SIG-M5 treated with dmso at 0.1 percent for 504 hours (cell line): ENCODE results near the gene CAPS.

Source experiments
- DNase-seq: peaks from one replicate; lab custom pipeline; 2025; ENCODE audit not compliant: unreplicated experiment; lab: John Stamatoyannopoulos, UW

Gene CAPS

GRCh38 chr19:5933391-5934068 lies 19.5 kb downstream of the CAPS start:
- DNase-seq: no peak

DNA sequence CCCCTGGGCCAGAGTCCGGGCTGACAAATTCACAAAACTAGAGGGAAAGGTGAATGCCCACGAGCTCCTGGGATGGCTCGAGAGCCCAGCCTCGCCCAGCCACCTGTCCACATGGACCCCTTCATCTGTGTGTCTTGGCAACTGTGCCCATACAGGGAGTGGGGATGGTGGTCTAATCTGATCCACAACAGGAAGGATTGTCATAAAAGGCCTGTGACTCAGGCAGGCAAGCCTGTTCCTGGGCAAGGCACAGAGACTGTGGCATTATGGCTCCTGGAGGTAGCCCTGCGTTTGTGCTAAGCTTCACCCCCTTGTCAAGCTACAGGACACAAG lies 20.0 kb downstream of the CAPS start:
- DNase-seq: no peak

DNA sequence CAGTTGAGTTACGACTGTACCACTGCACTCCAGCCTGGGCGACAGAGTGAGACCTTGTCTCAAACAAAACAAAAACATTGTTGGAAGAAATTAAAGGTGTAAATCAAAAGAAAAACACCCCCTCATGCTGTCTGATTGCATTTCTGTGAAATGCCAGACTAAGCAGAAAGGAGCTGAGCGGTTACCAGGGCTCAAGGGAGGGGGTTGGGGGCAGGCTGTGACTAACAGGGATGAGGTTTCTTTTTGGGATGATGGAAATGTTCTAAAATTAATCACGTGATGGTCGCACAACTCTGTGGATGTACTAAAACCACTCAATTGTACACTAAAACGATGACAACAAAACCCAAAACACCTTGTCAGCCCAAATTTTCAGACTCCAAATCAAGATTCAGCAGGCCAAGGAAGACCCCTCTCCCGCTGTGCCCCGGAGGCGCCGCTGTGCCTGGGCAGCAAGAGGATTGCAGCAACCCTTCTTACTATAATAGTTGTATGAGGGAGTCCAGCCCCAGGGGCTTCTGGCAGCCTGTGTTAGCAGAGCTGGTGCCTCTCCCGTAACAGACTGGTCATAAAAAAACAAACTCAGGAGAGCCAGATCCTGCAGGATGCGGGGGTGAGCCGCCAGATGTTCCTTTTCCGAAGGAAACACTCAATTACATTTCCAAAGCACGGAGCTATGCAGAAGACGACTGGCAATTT lies 20.9 kb downstream of the CAPS start:
- DNase-seq: no peak

GRCh38 chr19:5935473-5936291 lies 21.6 kb downstream of the CAPS start:
- DNase-seq: no peak

GRCh38 chr19:5936292-5936592 lies 22.2 kb downstream of the CAPS start:
- DNase-seq: no peak

GRCh38 chr19:5937550-5937949 lies 23.5 kb downstream of the CAPS start:
- DNase-seq: no peak

DNA sequence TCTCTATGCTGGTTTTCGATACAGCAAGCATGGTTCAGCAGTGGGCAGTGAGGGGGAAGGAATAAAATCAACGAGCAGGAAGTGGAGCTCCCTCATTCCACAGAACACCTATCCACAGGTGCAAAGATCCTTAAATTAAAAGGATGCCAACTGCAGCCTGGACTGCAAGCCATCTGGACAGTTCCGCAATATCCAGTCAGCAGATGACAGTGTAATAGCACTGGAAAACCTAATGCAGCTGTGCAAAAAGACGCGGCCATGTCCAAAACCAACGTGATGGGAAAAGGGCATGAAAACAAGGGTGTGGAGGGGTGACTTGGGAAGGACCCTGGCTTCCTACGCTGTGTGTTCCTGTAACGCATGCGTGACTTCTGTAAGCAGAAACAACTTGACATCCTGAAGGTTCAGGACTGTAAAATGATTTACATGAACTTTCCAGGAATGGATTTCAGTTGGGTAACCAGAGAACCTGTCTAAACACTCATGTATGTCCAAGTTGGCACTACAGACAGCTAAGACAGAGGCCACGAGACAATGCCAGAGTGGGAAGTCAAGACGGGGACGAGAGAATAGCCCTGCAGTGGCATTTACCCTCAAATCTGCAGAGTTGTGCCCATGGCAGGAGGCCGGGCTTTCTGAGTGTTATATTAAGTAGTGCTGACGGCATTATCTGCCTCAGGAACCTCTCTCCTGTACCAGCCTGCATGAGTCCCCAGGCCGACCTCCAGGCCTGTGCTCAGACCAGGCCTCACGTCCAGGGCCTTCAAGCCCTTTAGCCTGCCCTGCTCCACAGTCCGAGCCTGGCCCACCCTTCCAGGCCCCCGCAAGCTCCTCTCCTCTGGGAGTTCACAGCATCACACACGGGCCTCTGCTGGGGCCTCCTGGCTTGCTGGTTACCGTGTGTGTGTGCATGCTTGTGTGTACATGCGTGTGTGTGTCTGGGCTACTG lies 26.5 kb downstream of the CAPS start:
- DNase-seq: no peak

GRCh38 chr19:5941673-5942072 lies 27.6 kb downstream of the CAPS start:
- DNase-seq: no peak

DNA sequence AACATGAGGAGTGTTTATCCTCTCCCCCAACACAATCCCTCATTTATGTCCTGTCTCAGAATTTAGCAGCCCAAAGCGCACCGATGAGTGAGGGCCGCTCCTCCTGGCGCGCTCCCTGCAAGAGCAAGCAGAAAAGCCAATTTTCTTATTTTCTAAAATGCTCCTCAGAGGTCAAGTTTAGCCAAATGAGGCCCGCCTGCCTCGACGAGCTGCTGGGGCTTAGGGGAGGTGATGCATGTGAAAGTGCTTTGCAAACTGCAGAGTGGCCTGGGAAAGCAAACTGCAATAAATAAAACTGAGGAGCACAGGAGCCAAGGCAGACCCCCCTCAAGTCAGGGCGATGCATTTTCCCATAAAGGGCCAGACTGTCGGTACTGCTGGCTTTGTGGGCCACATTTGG lies 29.0 kb downstream of the CAPS start:
- no peak for DNase-seq

DNA sequence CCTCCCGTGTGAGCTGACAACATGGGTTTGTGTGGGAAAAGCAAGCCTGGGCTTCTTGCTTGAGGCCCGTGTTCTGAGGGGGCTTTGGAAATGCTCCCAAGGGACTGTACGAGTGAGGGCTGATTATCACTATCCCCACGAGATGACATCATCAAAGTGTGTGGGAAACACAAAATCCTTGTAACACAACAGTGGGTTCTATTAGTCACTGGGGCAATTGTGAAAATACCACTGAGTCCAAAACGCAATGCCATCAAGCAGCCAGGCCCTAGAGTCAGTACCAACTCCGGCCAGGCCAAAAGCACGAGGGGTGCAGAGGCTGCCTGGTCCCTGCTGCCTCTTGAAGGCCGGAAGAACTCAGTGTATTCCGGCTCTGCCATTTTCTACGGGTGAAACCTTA lies 29.6 kb downstream of the CAPS start:
- DNase-seq: no peak

DNA sequence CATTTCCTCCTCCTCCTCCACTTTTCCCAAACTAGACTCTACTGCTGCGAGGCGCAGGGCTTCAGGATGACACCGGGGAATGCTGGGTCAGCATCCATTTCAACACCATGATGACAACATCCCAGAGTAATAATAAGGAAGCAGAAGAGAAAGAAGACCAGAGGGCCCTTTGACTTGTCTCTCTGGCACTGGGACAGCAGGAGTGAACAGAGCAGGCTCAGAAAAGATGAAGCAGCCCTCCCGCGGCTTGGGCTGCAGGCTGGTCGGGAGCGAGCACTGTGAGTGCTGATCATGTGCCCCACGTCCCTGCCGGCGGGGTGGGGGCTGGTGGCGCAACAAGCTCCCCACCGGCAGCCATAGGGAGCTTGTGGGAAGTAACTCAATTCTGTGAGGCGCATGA lies 33.4 kb downstream of the CAPS start:
- DNase-seq: peak; percentile 71

DNA sequence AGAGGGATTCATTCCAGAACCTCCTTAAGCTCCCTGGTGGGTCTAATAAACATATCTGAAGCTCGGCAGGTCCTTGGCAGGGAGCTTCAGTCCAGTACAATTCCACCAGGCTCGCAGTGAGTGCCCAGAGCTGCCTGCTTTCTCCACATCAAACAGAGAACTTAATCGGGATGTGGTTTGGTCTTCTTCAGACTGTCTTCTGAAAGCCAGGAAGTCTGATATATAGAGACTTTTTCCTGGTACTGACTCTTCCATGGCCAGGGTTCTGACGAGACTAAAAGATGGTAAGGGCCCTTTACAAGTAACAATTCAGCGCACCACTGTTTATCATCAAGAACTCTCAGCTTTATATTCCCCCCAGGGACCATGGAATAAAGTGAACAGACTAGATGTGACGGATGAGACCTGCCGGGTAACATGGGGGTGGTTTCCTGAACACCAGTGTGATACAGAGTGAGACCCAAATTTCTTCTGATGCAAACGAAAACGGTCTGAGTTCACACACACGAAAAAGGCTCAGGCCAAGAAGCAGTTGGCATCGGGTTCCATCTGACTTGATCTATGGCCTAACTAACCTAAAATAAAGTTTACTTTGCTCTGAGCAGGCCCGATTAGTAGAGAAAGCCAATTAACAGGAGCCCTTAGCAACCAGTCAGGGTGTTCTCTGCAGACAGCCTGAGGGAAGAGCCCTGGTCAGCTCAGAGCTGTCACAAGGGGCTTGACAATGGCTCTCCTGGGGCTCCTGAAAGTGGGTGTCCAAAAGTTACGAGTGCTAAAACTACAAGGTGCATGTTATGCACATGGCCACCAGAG lies 34.9 kb downstream of the CAPS start:
- DNase-seq: no peak

DNA sequence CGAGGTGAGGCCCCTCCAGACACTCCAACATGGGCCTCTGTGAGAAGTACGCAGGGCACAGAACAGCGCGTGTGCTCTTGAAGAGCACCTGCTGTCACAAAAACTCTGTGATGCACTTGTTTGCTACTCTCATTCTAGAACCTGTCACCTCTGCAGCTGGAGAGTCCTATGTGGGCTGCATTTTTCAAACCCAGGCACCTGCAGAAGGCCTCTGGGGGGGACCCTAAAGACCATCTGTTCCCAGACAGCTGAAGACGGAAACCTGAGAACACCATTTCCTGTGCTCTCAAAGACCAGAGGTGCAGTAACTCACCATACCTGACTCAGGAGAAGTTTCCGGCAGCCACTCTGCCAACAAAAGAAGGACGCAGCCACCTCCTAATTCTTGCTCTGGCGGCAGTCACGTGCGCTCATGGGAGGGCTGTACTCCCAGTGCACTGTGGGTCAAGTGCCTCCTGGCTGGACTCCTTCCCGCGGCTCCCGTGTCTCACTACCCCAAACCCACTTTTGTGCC lies 35.8 kb downstream of the CAPS start:
- no peak for DNase-seq

- no peak for DNase-seq
These were observed 36.7 kb downstream of the CAPS start for GRCh38 chr19:5950741-5951140.

- DNase-seq: peak; percentile 28
These were observed 37.3 kb downstream of the CAPS start for GRCh38 chr19:5951338-5951861.

- DNase-seq: no peak
These were observed 38.4 kb downstream of the CAPS start for GRCh38 chr19:5952193-5953029.

- no peak for DNase-seq
These were observed 39.1 kb downstream of the CAPS start for GRCh38 chr19:5953030-5953589.

DNA sequence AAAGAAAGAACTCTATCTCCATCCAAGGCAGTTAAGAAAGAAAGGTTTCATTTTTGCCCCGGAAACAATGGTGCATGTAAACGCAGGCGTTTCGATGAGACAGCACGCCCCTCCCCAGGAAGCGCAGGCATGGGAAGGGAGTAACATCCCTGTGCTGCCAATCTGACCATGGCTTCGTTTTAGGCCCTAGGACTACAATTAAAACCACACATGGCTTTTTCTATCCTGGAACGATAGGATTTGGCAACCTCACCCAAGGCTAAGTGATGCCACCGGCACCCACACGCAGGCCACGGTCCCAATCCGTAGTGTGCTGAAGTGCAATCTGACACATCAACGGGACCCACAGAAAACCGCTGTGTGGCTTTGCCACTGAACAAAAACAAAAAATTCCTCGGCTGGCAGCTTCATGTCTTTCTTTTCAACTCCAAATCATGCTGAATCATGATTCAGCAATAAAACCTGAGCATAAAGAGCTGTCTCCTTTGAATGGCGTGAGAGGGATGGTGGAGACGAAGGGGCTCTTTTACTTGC lies 39.7 kb downstream of the CAPS start:
- DNase-seq: no peak
